Erythroblast (primary cell): ENCODE measurements around the gene VPS39.

Source experiments
- GATA1 ChIP-seq: IDR thresholded peaks from 2 replicates; pipeline ENCODE4 v1.6.1; 2011; ENCODE audit warnings: low read depth, mild to moderate bottlenecking, control low read depth, low read length, moderate library complexity
- POLR2A ChIP-seq: IDR thresholded peaks from 2 replicates; pipeline ENCODE4 v1.6.1; 2011; ENCODE audit warnings: mild to moderate bottlenecking, low read length

- TF ChIP-seq POLR2A, result no peak
- TF ChIP-seq GATA1, result no peak
Measured at GRCh38 chr15:42199126-42199525, 9.0 kb downstream of the VPS39 start.
